Muscle of leg (tissue), 11 donors: ENCODE data around the gene DSCAM. TPM values are rescaled to one million over a fixed set of nuclear protein-coding genes. Genes with fewer than 3 reads are reported as not detected.

Experiments used
- DNase-seq: peaks from one replicate; pipeline ENCODE4 v3.0.0; 2013
- H3K27ac ChIP-seq: one replicate; pipeline ENCODE4 v1.5.1; 2013; ENCODE audit warnings: mild to moderate bottlenecking, low read length, control low read depth
- H3K27me3 ChIP-seq: one replicate; pipeline ENCODE4 v1.6.1; 2013; ENCODE audit warnings: low read length; ENCODE audit not compliant: control insufficient read depth, insufficient read depth
- H3K36me3 ChIP-seq: one replicate; pipeline ENCODE4 v1.6.1; 2013; ENCODE audit warnings: low read length; ENCODE audit not compliant: control insufficient read depth, insufficient read depth
- H3K4me1 ChIP-seq: one replicate; pipeline ENCODE4 v1.6.1; 2013; ENCODE audit warnings: low read length; ENCODE audit not compliant: control insufficient read depth, insufficient read depth
- H3K4me3 ChIP-seq: one replicate; pipeline ENCODE4 v1.5.1; 2013; ENCODE audit warnings: low read length, control low read depth
- H3K9me3 ChIP-seq: replicated peaks from 2 replicates; pipeline ENCODE4 v1.6.1; 2013; ENCODE audit warnings: low read depth, low read length; ENCODE audit not compliant: control insufficient read depth
- WGBS: methylation state at CpG from one replicate; pipeline ENCODE4 v1.1.5; 2013; ENCODE audit warnings: missing lambda C conversion rate; ENCODE audit not compliant: insufficient coverage; 5-methylcytosine and 5-hydroxymethylcytosine counted together
- polyA plus RNA-seq, 8 donors: library from polyadenylated mRNA; unstranded; fragments of 120-200 nt; gene quantifications; one replicate each; pipeline versions ENCODE4 v1.2.1 to v1.2.3, GENCODE V29; 2013; ENCODE audit warnings: inconsistent platforms in 1 of 8, low replicate concordance in 1 of 8; ENCODE audit not compliant: insufficient read length in 8 of 8, insufficient read depth in 1 of 8
- total RNA-seq: library from RNA; stranded (reverse); fragments of 120-200 nt; gene quantifications from one replicate; pipeline ENCODE4 v1.2.4, GENCODE V29; 2013

The DSCAM gene
- total and polyA plus RNA-seq, 9 donors = 0.89 to 2.0 (median 1.3) TPM

GRCh38 chr21:40169971-40170370 is 677.0 kb downstream of the DSCAM start:
- H3K9me3 ChIP-seq = no peaks in the 10 kb centered on the region
- H3K27ac ChIP-seq = no peak overlapping the region
- H3K27me3 ChIP-seq = no peaks in the 10 kb centered on the region

GRCh38 chr21:40166291-40166843 is 680.6 kb downstream of the DSCAM start:
- Histone ChIP-seq H3K36me3 (peaks cover 3% of the 10 kb centered on the region), H3K9me3 (no peaks in the 10 kb centered on the region), H3K27ac (no peak overlapping the region), H3K4me3 (no peak overlapping the region), H3K4me1 (peaks cover 5% of the 10 kb centered on the region), H3K27me3 (no peaks in the 10 kb centered on the region)
- DNase-seq = no peak
- WGBS = 94% methylated on average over 4 of the region's 6 CpGs

More at GRCh38 chr21:40169971-40170370, 677.0 kb downstream of the DSCAM start:
- Histone ChIP-seq H3K4me1 (no peaks in the 10 kb centered on the region), H3K36me3 (peaks cover 3% of the 10 kb centered on the region), H3K4me3 (no peak overlapping the region)
- DNase-seq = no peak
- 92% methylated on average over 8 of the region's 11 CpGs for whole genome bisulfite sequencing

DNA sequence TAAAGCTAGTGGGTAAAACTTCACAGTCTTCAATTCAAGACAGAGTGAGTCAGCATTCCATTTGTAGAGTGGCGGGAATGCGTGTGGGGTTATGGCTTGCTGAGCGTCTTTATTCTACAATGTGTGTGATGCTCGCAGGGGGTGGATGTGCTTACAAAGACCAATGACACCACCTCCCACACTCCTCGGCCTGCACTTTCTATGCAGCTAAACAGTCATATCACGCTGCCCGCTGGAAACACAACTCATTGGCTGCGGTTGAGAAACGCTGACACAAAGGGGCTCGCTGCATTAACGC is 681.2 kb downstream of the DSCAM start:
- 78% methylated on average over 6 of the region's 11 CpGs for WGBS
- H3K36me3 ChIP-seq = peaks cover 3% of the 10 kb centered on the region
- no peaks in the 10 kb centered on the region for H3K27me3 ChIP-seq

GRCh38 chr21:40164905-40165772 is 681.8 kb downstream of the DSCAM start:
- peaks cover 3% of the 10 kb centered on the region for H3K36me3 ChIP-seq
- H3K4me3 ChIP-seq = no peak overlapping the region
- H3K27ac ChIP-seq = no peak overlapping the region
- no peak for DNase-seq
- H3K9me3 ChIP-seq = no peaks in the 10 kb centered on the region
- H3K4me1 ChIP-seq = peaks cover 5% of the 10 kb centered on the region
- WGBS = 60% methylated on average over 5 of the region's 10 CpGs
- H3K27me3 ChIP-seq = no peaks in the 10 kb centered on the region

More for the DNA sequence above, 681.2 kb downstream of the DSCAM start:
- H3K9me3 ChIP-seq = no peaks in the 10 kb centered on the region
- no peak for DNase-seq
- peaks cover 5% of the 10 kb centered on the region for H3K4me1 ChIP-seq
- no peak overlapping the region for H3K27ac ChIP-seq
- no peak overlapping the region for H3K4me3 ChIP-seq

- Histone ChIP-seq H3K4me1 (peaks cover 12% of the 10 kb centered on the region), H3K27me3 (no peaks in the 10 kb centered on the region), H3K27ac (no peak overlapping the region), H3K9me3 (no peaks in the 10 kb centered on the region), H3K36me3 (no peaks in the 10 kb centered on the region), H3K4me3 (no peak overlapping the region)
- 0% methylated on average over 1 of the region's 2 CpGs for WGBS
- no peak for DNase-seq
These were observed 684.9 kb downstream of the DSCAM start for GRCh38 chr21:40162075-40162474.

GRCh38 chr21:40160911-40161310 is 686.0 kb downstream of the DSCAM start:
- DNase-seq = peak; percentile 36
- Histone ChIP-seq H3K36me3 (no peaks in the 10 kb centered on the region), H3K27me3 (no peaks in the 10 kb centered on the region), H3K4me3 (no peak overlapping the region), H3K27ac (no peak overlapping the region), H3K4me1 (peaks cover 12% of the 10 kb centered on the region), H3K9me3 (no peaks in the 10 kb centered on the region)
- WGBS = 68% methylated on average over 3 of the region's 5 CpGs

DNA sequence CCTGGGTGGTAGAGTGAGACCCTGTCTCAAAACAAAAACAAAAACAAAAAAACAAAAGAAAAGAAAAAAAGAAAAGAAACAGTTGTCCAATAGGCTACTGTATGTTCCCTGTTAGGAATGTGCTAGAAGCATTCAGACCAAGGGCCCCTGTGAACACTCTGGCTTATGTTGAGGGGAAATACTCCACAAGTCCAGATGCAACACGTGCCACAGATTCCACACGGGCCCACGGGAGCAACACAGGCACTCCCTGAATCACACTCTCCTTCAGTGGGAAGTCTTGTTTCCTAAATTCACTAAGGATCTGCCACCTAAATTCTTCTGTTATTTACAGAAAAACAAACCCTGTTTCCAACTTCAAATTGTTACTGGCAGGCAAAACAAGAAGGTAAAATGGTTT is 688.6 kb downstream of the DSCAM start:
- H3K9me3 ChIP-seq = no peaks in the 10 kb centered on the region
- peak; percentile 85 for DNase-seq
- H3K27me3 ChIP-seq = no peaks in the 10 kb centered on the region
- H3K4me1 ChIP-seq = peaks cover 27% of the 10 kb centered on the region
- H3K27ac ChIP-seq = no peak overlapping the region
- H3K36me3 ChIP-seq = no peaks in the 10 kb centered on the region
- WGBS = no CpG with 5 or more reads among the region's 3 CpGs
- H3K4me3 ChIP-seq = no peak overlapping the region

DNA sequence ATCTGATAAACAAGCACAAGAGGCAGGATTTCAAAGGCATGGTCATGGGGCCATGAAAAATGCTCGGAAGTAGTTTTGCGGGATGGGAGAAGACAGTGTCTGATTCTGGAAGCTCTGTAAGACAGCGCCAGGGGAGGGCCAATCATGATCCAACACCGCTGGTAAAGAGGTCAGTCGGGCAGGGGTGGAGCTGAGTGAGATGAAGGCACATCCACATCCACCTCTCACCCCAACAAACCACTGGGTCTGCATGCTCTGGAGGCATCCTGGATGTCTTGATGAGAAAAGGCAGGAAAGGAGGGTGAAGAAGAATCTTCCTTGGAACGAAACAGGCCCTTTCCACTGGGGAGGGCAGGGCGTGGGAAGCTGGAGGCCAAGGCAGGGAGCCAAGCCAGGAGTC is 691.4 kb downstream of the DSCAM start:
- no peak for DNase-seq
- no peaks in the 10 kb centered on the region for H3K9me3 ChIP-seq
- no peaks in the 10 kb centered on the region for H3K27me3 ChIP-seq
- peaks cover 23% of the 10 kb centered on the region for H3K4me1 ChIP-seq
- H3K36me3 ChIP-seq = no peaks in the 10 kb centered on the region
- whole genome bisulfite sequencing = 86% methylated on average over 2 of the region's 7 CpGs
- H3K27ac ChIP-seq = no peak overlapping the region
- no peak overlapping the region for H3K4me3 ChIP-seq

- H3K27ac ChIP-seq = no peak overlapping the region
- 100% methylated on average over 1 of the region's 4 CpGs for WGBS
- no peaks in the 10 kb centered on the region for H3K9me3 ChIP-seq
- no peaks in the 10 kb centered on the region for H3K27me3 ChIP-seq
- peaks cover 21% of the 10 kb centered on the region for H3K4me1 ChIP-seq
- H3K36me3 ChIP-seq = no peaks in the 10 kb centered on the region
- no peak overlapping the region for H3K4me3 ChIP-seq
- DNase-seq = no peak
These were observed 693.6 kb downstream of the DSCAM start for GRCh38 chr21:40153351-40153750.

DNA sequence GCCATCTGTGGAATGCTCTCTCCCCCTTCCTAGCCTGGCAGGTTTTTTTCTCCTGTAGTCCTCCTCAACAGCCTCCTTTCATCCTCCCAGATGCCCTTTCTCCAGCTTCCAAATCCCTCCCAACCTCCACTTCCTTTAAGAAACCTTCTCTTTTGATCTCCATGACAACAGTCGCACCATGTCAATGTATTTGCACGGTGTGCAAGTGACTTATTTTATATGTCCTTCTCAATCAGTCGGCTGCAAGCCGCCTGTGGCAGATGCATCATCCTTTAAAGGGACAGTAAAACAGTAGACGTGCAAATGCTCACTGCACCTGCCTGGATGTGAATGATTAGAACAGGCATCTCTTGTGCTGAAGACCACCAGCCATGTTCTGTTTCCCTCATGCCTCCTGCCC is 694.5 kb downstream of the DSCAM start:
- DNase-seq = no peak
- H3K9me3 ChIP-seq = no peaks in the 10 kb centered on the region
- no peaks in the 10 kb centered on the region for H3K27me3 ChIP-seq
- H3K4me1 ChIP-seq = peaks cover 17% of the 10 kb centered on the region
- H3K36me3 ChIP-seq = no peaks in the 10 kb centered on the region
- no peak overlapping the region for H3K27ac ChIP-seq
- 32% methylated on average over 4 of the region's 5 CpGs for WGBS
- no peak overlapping the region for H3K4me3 ChIP-seq
